ENCODE measurements around the gene GIT1.

Gene GIT1

DNA sequence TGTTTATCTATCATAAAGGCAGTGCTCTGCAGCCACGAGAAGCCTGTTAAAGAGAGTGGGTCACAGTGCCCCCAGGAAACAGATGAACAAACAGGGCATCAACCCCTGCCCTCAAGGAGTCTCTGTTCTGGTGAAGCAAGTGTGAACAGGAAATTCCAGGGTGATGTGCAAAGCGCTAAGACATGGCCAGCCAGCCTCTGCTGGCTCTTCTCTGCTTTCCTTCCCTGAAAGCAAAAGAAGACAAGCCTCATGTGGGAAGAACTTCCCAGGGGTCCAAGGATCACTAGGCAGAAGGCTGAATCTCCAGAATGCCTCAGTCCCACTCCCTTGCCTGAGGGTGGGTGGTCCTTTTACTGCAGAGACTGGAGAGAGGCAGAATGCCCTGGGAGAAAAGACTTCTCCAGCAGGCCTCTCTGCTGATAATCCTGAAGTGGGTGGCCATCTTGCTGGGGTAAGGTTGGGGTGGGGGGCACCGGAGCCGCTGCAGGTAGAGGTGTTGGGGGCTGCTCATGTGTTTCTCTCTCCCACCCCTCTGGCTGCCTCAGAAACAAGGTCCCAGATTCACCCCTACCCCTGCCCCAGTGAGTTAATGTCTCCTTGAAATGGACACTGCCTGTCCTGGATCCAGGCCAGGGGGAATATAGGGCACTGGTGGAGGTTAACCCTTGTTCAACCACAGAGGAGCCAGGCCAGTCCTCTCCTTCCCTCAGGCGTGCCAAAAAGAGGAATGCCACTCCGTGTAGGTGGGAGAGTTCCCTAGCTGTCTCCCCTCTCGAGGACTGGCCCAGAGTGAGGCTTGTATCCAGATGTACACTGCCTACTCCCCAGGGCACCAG, 5.9 kb upstream of the GIT1 start:
- no peak for DNase-seq (ENCODE audit: low read depth)
- H3K4me3 ChIP-seq (ENCODE audit: low read depth, low read length) = no peak overlapping the region

DNA sequence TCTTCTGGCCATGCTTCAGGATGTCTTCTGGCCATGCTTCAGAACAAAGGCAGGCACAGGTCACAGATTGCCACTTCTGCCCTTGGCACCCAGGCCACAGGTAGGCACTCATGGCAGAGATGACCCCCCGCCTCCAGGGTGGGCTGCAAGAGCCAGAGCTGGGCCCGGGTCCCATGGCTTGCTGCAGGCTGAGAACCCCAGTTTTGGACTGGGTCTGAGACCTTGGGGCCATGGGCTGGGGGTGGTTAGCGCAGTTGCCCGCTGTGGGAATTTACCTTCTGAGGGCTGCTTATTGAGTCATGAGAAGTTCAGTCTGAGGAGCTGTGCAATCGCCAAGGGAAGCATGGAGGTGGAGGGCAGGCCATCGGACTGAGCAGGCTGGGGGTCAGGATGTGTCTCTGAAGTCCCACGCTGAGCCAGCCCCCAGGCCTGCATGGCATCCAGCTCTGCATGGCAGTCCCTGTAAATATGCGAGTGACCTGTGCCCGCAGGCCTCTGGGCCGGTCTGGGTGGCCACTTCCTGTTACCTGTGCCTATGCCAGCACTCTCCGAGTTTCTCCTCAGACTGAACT, 5.2 kb upstream of the GIT1 start:
- no peak overlapping the region for H3K4me3 ChIP-seq (ENCODE audit: low read depth, low read length)
- no peak for DNase-seq (ENCODE audit: low read depth)

DNA sequence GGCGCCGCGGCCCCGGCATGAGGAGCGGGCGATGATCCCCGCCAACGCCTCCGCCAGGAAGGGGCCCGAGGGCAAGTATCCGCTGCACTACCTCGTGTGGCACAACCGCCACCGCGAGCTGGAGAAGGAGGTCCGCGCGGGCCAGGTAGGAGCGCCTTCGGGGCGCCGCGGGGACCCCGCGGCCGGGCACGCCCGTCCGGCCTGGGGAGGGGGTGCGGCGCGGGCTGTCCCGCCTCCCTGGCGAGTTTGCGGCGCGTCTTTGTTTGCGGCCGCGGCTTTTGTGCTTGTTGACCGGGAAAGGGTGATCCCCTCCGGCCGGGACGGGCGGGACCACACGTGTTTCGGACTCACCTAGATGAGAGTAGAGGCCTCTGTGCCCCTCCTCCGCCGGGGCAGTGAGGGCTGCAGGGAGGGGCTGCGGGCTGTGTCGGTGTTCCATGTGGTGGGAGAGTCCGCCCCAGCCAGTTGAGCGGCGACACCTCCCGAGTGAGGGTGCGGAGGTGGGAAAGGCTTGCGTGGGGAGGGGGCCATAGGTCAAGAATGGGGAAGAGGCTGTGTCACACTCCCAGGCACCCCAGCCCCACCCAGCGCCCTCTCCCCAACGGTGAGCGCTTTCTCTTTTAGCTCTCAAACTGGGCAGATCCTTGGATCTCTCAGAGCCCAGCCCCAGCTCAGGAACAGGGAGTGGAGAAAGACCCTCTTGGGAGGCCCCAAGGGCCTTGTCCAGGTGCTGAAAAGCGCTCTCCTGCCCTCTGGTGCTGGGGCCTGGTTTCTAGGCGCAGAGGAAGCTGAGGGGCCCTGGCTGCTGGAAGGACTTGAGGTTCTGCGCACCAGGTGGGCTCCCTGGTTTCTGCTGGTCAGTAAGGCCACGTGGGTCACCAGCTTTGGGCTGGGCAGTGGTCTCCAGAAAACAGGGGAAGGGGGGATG, 4.4 kb upstream of the GIT1 start:
- no peak for DNase-seq (ENCODE audit: low read depth)
- peak overlapping the region; percentile 62 for H3K4me3 ChIP-seq (ENCODE audit: low read depth, low read length)

DNA sequence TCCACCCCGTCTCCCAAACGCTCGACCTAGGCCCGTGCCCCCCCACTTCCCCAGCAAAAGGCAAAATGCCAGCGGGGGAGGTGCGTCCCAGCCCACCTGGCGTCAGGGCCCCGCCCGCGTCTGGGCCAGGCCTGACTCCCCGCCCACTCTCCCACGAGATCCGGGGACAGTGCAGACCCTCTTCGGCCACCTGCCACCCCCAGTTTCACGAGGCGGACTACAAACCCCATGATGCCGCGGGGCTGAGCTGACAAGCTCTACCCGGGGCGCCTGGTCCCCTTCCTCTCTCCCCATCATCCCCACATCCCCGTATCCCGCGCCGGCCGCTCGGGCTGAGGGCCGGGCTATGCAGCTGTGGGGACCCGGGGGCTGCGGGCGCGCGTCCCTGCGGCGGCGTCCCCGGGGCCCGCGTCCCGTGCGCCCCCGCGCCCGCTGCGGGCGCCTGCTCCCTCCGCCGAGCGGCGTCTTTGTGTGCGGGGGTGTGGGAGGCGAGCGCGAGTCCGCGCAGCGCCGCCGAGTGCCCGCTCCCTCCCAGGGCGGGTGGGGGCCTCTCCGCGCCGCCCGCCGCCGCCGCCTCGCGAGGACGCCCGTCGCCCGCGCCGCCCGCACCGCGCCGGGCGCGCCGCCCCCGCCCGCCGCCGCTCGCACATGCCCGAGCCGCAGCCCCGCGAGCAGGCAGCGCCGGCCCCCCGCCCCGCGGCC, 3.6 kb upstream of the GIT1 start, which contains the start of gene ANKRD13B:
ANKRD13B (plus strand) TSS at position 283 of the 702 bp plus-strand sequence. CDS start 490 bp downstream, outside the sequence.
- H3K4me3 ChIP-seq (ENCODE audit: low read depth, low read length) = peak within 1 kb of the TSS; percentile 62
- no peak for DNase-seq (ENCODE audit: low read depth)

DNA sequence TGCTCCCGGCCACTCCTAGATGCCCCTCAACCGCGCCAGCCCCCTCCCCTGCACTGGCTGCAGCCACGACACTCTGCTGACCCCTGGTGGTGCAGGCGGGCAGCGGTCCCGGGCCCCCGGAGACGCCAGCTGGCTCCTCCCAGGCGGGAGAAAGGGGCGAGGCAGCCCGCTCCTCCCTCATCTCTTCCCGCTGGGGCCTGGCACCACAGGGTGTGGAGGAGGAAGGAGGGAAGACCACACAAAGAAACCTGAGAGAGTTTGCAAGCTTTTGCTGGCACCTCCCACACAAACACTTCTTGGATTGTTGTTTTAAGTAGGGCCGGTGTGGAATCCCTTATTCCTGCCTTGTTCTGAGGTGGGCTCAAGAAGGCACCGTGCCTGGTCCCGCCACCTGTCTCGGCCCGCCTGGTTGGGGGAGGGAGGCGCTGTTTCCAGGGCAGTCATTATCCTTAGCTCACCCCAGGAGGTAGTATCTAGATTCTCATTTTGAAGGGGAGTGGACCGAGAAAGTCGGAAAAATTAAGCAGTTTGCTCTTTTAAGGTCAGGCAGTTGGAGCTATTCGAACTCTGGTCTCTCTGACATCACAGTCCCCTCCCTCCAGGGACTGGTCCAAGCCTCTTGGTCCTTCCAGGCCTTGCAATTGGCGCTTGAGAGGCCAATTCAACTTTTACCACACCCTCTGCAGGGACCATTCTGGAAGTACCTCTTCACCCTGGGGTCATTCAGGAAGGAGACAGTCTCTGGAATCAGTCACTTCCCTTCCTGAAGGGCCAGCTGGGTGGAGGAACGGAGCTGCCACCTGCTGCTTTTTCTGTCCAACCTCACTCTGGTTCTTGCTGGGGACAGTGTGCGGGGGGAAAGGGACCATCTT, 2.5 kb upstream of the GIT1 start:
- peak overlapping the region; percentile 34 for H3K4me3 ChIP-seq (ENCODE audit: low read depth, low read length)
- DNase-seq (ENCODE audit: low read depth) = no peak

DNA sequence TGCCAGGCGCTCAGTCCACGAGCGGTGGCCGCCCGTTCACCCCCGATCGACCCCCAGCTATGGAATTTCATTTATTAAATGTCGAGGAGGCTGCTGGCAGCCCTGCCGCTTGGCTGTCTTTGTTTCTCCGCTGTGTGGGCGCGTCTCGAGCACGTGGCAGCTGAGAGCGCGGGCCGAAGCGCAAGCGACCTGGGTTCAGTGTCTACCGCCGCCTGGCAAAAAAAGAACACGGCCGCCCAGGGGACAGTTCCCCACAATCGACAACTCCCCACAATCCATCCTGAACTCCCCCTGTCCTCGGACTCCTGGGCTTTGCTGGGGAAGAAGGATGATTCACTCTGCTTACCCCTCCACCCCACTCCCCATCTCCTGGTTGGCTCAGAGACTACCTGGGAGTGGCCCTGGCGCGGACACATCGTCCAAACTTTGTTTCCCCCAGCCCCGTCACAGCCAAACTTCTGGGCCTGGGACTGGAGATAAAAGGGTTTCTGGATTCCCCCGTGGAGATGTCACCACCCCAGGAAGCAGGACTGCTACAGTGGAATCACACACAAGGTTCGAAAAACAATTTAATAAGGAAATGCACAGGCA, 1.8 kb upstream of the GIT1 start:
- no peak for DNase-seq (ENCODE audit: low read depth)
- peak overlapping the region; percentile 34 for H3K4me3 ChIP-seq (ENCODE audit: low read depth, low read length)

DNA sequence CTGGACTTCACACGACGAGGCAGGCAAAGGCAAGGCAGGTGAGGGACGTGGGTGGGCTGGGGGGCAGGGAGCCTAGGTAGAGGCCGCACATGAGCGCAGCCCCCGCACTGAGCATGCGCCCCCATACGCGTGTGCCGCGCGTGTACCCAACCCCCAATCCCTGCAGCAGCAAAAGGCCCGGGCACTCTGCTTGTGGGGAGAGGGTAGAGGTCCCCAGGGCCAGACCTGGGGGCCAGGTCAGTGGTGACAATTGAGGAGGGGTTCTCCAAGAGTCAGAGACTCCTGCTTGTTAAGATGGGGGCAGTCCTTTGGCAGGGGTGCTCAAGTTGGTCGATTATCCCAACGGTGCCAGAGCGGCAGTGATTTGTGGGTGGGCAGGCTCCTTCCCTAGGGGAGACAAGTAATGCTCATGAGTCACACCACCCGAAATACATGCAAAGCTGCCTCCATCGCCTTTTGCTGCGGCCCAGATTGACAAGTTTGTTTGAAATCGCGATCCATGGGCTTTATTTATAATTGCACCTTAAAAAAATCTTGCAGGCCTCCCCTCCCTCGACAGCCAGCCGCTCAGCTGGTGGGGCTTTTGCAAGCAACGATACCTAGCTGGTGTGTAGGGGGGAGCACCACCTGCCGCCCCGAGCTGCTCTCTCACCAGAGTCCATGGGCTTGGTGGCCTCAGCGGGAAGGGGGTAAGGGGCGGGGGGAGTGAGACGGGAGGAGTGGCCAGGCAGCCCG, 1.1 kb upstream of the GIT1 start:
- peak overlapping the region; percentile 52 for H3K4me3 ChIP-seq (ENCODE audit: low read depth, low read length)
- no peak for DNase-seq (ENCODE audit: low read depth)

DNA sequence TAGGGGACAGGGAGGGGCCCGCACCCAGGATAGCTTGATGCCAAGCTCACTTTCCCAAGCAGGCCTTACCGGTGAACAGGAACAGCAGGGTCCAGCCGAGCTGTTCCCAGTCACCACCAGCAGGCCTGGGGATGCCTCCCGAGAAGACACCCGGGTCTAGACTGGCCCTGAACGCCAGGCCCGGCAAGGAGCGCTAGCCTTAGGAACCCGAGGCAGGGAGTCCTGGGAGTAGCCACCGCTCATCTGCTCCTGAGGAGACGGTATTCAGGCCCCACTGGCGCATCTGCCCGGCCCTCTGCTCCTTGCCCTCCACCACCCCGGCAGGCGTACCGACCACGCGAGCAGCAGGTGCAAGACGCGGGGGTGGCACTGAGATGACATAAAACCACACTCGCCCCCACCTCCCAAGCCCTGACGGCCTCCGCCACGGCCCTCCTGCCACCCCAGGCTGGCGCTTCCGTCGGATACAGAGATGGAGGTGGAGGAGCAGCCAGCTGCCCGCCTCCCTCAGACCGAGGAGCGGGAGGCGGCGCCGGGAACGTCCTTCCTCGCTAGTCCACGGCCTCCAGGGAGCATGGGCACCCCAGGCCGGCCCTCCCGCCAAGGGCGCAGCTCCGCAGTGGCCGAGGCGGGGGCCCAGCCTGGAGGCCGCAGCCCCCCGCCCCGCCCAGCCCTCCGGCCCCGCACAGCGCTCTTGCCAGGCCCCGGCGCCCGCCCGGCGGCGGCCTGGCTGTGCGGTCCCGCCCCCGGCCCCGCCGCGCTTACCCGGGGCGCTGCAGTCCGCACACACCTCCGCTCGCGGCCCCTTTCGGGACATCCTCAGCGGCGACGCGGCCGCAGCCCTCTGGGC, 661 bp downstream of the GIT1 start:
- H3K4me3 ChIP-seq (ENCODE audit: low read depth, low read length) = peak overlapping the region; percentile 61
- DNase-seq (ENCODE audit: low read depth) = no peak

DNA sequence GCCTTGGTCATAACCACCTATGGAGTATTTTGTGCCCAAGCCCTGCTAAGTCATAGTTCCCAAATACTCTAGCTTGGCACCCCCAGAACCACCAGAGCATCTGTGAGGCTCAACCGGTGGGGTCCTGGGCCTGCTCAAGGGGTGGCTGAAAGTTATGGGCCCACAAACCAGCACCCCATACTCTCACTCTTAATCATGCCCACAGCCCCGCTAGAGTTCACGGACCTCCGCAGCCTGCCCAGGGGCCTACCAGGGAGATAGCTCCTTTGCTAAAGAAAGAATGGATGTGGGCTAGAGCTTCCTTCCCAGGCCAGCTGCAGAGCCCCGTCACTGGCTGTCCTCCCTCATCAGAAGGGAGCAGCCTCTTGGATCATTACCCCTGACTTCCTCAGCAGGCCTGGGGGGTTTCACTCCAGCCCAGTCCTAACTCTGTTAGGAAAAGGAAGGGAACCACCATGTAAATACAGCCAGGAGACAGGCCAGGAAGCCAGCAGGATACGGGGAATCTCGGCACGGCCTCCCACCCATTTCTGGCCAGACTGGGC, 1.4 kb downstream of the GIT1 start:
- DNase-seq (ENCODE audit: low read depth) = no peak

DNA sequence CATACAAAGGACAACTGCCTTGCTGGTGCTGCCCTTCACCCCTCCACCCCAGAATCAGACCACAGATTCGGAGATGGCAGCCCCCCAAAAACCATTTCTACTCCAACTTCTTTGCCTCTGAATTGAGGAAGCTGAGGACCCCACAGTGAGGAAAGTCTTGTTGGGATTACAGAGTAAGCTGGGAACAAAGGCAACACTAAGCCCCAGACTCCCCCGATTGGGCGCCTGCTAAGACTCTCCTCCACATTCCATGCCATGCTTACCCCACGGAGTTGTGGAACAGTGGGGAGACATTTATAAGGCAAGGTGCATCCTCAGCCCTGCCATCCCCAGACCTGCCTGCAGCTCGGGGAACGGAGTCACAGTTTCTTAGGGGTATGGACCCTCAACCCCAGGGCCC, 1.9 kb downstream of the GIT1 start:
- peak overlapping the region; percentile 61 for H3K4me3 ChIP-seq (ENCODE audit: low read depth, low read length)
- no peak for DNase-seq (ENCODE audit: low read depth)

More for the DNA sequence above, 1.4 kb downstream of the GIT1 start:
- peak overlapping the region; percentile 61 for H3K4me3 ChIP-seq (ENCODE audit: low read depth, low read length)

DNA sequence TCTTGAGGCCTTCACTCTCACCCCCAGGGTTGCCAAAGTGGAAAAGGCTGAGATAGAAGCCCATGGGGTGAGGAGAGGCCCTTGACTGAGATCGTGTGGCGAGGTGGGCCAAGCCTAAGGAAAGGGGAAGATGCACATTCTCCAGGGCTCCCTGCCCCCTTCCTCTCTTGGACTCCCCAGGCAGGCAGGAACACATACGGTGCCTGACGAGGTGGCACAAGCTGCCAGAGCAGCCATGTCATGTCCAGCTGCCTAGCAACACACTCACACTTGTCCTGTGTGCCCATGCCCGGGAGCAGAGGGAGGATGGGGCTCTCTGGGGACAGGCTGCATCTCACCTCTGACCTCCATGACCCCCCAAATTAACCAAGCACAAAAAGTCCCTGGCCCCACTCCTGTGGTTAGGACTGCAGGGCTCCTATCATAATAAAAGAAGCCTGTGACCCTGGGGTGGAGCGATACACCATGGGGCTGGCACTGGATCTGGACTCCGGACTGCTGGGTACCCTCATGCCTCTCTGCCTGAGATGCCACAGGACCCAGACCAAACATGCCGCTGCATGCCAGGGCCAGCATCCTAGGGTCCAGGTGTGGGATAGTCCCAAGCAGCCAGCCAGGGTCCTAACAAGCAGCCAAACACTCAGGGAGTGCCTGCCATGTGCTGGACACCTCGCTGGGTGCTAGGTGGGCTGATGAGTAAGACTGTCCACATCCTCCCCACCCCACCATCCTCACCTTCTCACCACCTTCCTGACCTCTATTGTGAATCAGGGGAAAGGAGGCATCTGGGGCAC, 2.6 kb downstream of the GIT1 start:
- DNase-seq (ENCODE audit: low read depth) = no peak
- H3K4me3 ChIP-seq (ENCODE audit: low read depth, low read length) = no peak overlapping the region

DNA sequence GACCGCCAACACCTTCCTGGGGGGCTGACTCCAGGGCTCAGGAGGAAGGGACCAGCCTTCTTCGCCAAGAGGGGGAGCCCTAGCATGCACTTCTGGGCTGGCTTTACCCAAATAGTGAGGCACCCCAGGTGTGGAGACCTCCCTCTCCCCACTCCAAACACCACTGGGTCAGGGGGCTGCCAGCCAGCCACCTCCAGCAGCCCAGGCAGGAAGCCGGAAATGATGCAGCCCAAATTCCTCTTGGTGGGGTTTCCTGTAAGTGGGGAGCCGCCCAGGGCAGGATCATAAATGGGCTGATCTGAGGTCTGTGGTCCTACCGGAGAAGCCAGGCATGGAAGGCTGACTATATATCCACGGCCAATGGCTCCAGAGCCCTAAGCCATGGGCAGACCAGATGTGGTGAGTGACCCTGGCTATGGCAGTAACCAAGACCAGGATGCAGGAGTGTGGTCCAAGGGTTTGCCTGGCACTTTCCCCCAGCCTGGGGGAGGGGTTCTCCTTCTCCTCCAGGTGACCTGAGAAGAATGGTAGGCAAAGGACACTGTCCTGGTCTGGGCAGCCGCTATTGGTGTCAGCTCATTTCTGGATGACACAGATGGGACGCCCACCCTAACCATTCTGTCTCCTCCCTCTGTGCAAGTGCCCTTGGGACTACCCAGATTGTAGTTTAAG, 4.2 kb downstream of the GIT1 start:
- no peak for DNase-seq (ENCODE audit: low read depth)
- H3K4me3 ChIP-seq (ENCODE audit: low read depth, low read length) = no peak overlapping the region

DNA sequence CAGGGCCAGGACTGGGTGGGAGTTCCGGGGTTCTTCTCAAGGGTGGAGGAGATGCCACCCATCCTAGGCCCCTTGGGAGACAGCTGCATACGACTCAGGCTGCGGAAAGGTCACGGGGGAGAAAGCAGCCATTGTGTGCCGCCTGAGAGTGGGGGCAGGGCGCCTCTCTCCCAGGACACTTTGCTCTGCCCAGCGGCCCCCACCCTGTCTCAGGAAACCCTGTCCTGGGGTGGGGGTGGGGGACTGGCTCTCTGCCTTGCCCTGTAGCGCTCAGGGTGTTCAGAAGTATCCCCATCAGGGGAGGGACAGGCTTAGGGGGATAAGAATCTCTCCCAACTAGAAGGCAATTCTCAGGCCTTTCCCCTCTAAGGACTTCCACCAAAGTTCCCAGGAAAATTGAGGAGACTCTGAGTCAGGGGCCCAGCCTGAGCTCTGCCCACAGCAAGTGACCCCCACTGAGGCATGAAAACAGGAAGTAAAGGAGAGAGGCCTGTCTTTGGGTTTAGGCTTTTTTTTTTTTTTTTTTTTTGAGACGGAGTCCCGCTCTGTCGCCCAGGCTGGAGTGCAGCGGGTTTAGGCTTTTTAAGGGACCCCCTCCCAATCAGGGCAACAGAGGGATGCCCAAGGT, 4.9 kb downstream of the GIT1 start:
- DNase-seq (ENCODE audit: low read depth) = no peak
- no peak overlapping the region for H3K4me3 ChIP-seq (ENCODE audit: low read depth, low read length)

DNA sequence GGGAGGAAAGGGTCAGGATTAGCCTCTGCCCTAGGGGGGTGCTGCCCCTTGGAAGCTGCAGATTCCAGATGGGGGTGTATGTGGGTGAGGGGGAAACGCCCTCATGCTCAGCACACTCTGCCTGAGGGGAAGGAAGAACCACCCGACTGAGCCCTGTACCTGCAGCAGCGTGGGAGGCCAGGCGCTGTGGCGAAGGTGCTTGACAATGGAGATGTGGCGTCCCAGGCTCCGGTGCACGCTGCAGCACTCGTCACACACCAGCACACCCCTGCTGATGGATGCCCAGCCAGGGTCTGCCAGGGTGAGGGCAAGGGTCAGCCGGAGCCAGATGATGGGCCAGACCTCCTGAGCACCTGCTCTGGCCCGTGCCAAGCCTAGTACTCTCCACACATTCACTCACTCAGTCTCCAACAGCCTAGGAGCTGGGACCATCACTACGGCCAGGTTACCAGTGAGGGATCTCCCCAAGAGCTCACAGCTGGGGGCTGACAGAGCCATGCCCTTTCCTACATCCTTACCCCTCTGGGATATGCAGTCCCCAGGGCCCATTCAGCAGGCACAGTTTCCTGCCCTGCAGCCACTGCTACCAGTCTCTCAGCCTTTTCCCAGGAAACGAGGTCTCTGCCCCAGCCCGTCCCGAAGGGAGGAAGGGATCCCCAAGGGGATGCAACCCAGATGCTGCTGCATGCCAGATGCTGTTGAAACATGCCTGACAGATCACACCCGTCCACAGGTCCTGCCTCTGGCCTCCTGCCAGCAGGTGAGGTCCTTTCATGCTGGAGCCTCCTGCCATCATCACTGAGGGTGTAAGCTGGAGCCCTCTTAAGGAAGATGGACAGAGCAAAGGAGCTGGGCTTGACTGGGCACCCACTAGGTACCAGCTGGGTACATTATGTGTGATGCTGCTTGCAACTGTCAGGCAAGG, 5.9 kb downstream of the GIT1 start:
- DNase-seq (ENCODE audit: low read depth) = no peak

More for the DNA sequence above, 5.9 kb downstream of the GIT1 start:
- H3K4me3 ChIP-seq (ENCODE audit: low read depth, low read length) = no peak overlapping the region
